Kidney epithelial cell (primary cell): ENCODE data around the gene PSMC5. TPM values are rescaled to one million over a fixed set of nuclear protein-coding genes. Genes with fewer than 3 reads are reported as not detected.

Experiments used
- DNase-seq: peaks from one replicate; pipeline ENCODE4 v3.0.0-alpha.2; 2010; ENCODE audit warnings: low read depth
- H3K27me3 ChIP-seq: 2 replicates; pipeline ENCODE4 v1.6.0; 2011; ENCODE audit warnings: low read length; ENCODE audit not compliant: control insufficient read depth, insufficient read depth
- H3K36me3 ChIP-seq: 2 replicates; pipeline ENCODE4 v1.5.1; 2011; ENCODE audit warnings: low read length; ENCODE audit not compliant: control insufficient read depth, insufficient read depth
- H3K4me3 ChIP-seq: 2 replicates; pipeline ENCODE4 v1.5.1; 2011; ENCODE audit warnings: low read depth, mild to moderate bottlenecking, control low read depth, low read length
- CTCF ChIP-seq: IDR thresholded peaks from 2 replicates; pipeline ENCODE4 v1.5.1; 2011; ENCODE audit warnings: mild to moderate bottlenecking, moderate library complexity, low read length, control low read depth, inconsistent platforms; ENCODE audit not compliant: insufficient read depth, poor library complexity, severe bottlenecking
- total RNA-seq: library from RNA; depleted of rRNA; stranded (reverse); fragments of >200 nt; gene quantifications from 2 replicates; pipeline ENCODE4 v1.2.3, GENCODE V29; 2015

PSMC5 gene
- total RNA-seq: 64.8 and 77.6 TPM in 2 replicates

- Histone ChIP-seq H3K36me3 (peaks cover 10% of the 10 kb centered on the region), H3K4me3 (peak within 1 kb of the TSS; percentile 95), H3K27me3 (no peaks in the 10 kb centered on the region)
- peak; percentile 46 for TF ChIP-seq CTCF
- DNase-seq: peak; percentile 86
These were observed at the start of gene PSMC5, which contains the start of gene FTSJ3 for GRCh38 chr17:63827002-63827800. Gene PSMC5, plus strand, starts transcription at chr17:63827431. Its CDS starts 60 bp downstream, at chr17:63827491. Gene FTSJ3, minus strand, starts transcription at chr17:63827663. Its CDS starts 761 bp downstream, at chr17:63826902.

- H3K27me3 ChIP-seq: no peaks in the 10 kb centered on the region
- H3K4me3 ChIP-seq: no peak overlapping the region
- no peaks in the 10 kb centered on the region for H3K36me3 ChIP-seq
- no peak for DNase-seq
- TF ChIP-seq CTCF: no peak
These were observed 46.7 kb upstream of the PSMC5 start for GRCh38 chr17:63780507-63780906.

GRCh38 chr17:63780928-63781327, 46.3 kb upstream of the PSMC5 start:
- DNase-seq: no peak
- H3K4me3 ChIP-seq: no peak overlapping the region
- no peak for TF ChIP-seq CTCF
- no peaks in the 10 kb centered on the region for H3K27me3 ChIP-seq
- no peaks in the 10 kb centered on the region for H3K36me3 ChIP-seq

- Histone ChIP-seq H3K27me3 (no peaks in the 10 kb centered on the region), H3K4me3 (no peak overlapping the region), H3K36me3 (peaks cover 1% of the 10 kb centered on the region)
- TF ChIP-seq CTCF: no peak
- DNase-seq: no peak
These were observed 43.7 kb upstream of the PSMC5 start for GRCh38 chr17:63783522-63783921.

GRCh38 chr17:63785556-63785955, 41.7 kb upstream of the PSMC5 start:
- DNase-seq: no peak
- no peak overlapping the region for H3K4me3 ChIP-seq
- no peak for TF ChIP-seq CTCF

More at GRCh38 chr17:63785556-63785955, 41.7 kb upstream of the PSMC5 start:
- Histone ChIP-seq H3K27me3 (no peaks in the 10 kb centered on the region), H3K36me3 (peaks cover 1% of the 10 kb centered on the region)
